H1 (cell line): Measurements from ENCODE around the gene PDLIM4. TPM values are rescaled to one million over a fixed set of nuclear protein-coding genes. Genes with fewer than 3 reads are reported as not detected.

ENCODE experiments used
- CHD7 ChIP-seq: fragments of 300-600 bp; sonication (generic); IDR thresholded peaks from 2 replicates; pipeline ENCODE4 v1.7.1; 2012; ENCODE audit warnings: low read length, moderate library complexity, mild to moderate bottlenecking, inconsistent platforms; ENCODE audit not compliant: insufficient replicate concordance
- E2F6 ChIP-seq: IDR thresholded peaks from 2 replicates; pipeline ENCODE4 v1.6.1; 2012; ENCODE audit warnings: inconsistent platforms
- JUND ChIP-seq: IDR thresholded peaks from 2 replicates; pipeline ENCODE4 v1.6.1; 2011; ENCODE audit warnings: mild to moderate bottlenecking, improper control_type of control experiment, low read length
- polyA plus RNA-seq, 7 experiments: library from polyadenylated mRNA; depleted of rRNA in 3 of 7; stranded (reverse) in 5 of 7; unstranded in 2 of 7; fragments of >200 nt in 5 of 7; fragments of 200-250 nt in 2 of 7; gene quantifications; 1 replicate in 5 of 7; 2 replicates in 1 of 7; 4 replicates in 1 of 7; pipeline versions ENCODE4 v1.2.1 to v1.2.3, GENCODE V29; 2011 to 2013; ENCODE audit warnings: missing spikeins in 2 of 7, mixed read lengths in 2 of 7
- total RNA-seq: library from RNA; stranded (reverse); fragmentation: NEBNext Ultra II Directional; extraction: Animal tissue kit (Norgen Biotek cat#: 25700); gene quantifications from 2 replicates; pipeline ENCODE4 v1.2.1, GENCODE V29; 2021
- TF ChIP-seq, protein P1 (sequence below), 3 experiments: IDR thresholded peaks; 1 replicate in 2 of 3; 2 replicates in 1 of 3; pipeline versions ENCODE4 v1.5.1 to v1.6.1; 2011; ENCODE audit warnings: low read length in 3 of 3, mild to moderate bottlenecking in 3 of 3, inconsistent platforms in 2 of 3, low read depth in 1 of 3, moderate library complexity in 1 of 3; ENCODE audit not compliant: insufficient read depth in 1 of 3; ENCODE audit errors: control extremely low read depth in 1 of 3

Gene PDLIM4
- total and polyA plus RNA-seq, 2 of the 8 experiments (the other 6 are each of a cell fraction or from before 2014, with no cell fraction given): 10.7 to 29.1 TPM

DNA sequence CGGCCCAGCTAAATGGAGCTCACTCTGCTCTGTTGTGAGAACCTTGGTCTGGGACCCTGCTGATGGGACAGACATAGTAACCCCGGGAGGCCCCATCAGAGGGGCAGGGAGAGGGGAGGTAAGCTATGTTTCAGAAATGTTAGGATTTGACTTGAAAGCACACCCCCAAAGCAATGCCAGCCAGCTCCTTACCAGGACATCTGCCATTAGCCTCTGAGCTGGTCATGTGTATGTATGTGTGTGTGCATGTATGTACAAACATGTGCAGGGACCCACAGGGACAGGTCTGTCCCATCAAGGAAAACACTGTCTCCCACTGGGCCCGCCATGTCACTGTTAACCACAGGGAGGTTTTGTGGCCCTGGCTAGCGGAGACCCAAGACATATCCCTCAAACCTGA, 51.2 kb downstream of the PDLIM4 start (continued):
- no peak for TF ChIP-seq CHD7
- no peak for TF ChIP-seq E2F6
- TF ChIP-seq JUND: no peak
- TF ChIP-seq, protein P1, sequence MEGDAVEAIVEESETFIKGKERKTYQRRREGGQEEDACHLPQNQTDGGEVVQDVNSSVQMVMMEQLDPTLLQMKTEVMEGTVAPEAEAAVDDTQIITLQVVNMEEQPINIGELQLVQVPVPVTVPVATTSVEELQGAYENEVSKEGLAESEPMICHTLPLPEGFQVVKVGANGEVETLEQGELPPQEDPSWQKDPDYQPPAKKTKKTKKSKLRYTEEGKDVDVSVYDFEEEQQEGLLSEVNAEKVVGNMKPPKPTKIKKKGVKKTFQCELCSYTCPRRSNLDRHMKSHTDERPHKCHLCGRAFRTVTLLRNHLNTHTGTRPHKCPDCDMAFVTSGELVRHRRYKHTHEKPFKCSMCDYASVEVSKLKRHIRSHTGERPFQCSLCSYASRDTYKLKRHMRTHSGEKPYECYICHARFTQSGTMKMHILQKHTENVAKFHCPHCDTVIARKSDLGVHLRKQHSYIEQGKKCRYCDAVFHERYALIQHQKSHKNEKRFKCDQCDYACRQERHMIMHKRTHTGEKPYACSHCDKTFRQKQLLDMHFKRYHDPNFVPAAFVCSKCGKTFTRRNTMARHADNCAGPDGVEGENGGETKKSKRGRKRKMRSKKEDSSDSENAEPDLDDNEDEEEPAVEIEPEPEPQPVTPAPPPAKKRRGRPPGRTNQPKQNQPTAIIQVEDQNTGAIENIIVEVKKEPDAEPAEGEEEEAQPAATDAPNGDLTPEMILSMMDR (IDR thresholded peaks at IDR 0.05; ENCODE audit: control extremely low read depth in 1 of 3, insufficient read depth in 1 of 3, low read depth in 1 of 3, low read length in 3 of 3): no peak
- TF ChIP-seq, all 59 proteins: peak for 0
